ENCODE results near the gene SLC5A9.
"Not testable (repeated sequence)": the region's sequence is repeated elsewhere in the genome, so short reads cannot be mapped to it uniquely, and the experiment has no call there.

The SLC5A9 gene

DNA sequence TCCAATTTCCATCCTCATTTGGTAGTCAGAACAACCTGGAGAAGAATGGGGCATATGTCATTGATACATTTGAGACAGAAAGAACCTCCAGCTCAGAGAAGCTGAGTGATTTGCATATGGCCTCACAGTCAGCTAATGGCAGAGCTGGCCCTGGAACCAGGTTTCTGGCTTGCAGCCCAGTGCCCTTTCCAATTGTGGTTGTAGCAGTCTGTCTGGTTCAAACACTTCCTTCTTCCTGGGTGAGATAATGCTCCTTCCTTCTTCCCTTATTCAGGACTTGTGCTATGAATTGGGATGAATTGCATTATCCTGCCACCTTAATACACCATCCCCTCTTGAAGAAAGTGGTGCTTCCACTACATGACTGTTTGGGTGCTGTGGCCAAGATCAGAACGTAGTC is 24.2 kb downstream of the SLC5A9 start:
- no peak for FAIRE-seq

DNA sequence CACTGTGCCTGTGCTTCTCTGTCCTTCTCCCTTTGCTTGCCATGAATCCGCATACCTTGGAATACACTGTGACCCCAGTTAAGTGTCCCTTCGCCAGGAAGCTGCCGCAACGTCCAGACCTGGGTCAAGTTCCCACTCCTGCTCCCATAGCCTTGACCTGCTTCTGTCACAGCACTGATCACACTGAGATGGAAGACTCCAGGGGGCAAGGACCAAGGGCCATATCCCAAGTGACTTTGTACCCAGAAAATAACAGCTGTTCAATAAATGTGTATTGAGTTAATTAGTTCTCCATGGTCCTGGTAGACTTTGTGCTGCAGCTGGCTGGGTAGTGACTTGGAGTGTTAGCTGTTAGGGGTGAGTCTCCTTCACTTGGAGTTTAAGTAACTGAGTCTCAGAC is 25.8 kb downstream of the SLC5A9 start:
- no peak for FAIRE-seq

DNA sequence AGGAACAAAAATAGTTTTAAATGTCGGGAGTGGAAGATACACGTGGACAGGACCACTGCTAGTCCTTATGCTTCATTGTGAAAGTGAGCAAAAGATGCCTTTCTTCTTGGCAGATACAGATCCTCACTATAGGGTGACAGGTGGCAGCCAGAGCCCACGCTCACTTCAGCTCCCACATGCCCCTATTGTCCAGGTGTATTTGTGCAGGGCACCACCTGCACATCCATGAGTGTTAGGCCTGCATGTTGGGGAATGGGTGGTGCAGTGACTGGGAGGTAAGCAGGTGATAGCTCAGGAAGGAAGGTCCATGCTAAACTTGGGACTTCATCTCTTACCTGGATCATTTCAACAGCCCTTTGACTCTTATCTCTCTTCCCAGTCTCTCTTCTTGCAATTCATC is 27.4 kb downstream of the SLC5A9 start:
- FAIRE-seq: no peak

DNA sequence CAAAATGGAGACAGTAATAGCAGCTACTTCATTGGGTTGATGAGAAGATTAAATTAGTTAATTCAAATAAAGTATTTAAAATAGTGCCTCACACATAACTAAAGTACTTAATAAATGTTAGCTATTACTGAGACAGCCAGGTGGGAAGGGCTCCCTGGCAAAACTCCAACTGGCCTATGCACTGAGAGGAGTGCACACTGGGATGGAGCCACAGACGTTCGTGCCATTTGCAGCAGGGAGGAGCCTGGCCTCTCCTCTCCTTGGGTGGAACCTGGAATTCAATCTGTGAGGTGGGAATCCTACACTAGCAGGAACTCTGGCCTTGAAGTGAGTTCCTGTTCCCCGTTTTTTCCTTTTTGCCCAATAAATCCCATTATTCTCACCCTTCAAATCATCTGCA is 28.1 kb downstream of the SLC5A9 start:
- FAIRE-seq: no peak

DNA sequence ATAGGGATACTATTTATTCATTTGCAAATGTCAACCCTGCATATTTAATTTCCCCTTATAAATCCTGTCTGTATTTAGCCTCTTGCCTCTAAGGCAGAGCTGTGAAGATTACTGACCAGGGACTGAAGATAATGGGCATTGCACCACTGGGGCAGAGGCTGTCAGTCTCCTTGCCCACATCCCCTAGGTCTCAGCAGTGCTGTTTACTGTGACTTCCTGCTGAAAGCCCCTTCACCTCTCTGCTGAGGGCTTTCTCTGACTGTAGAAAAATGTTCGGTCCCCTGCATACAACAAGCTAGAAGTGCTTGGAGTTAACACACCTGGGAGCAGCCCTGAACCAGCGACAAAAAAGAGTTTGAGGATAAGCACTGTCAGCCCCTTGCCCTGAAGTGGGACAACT is 28.8 kb downstream of the SLC5A9 start:
- FAIRE-seq: no peak

DNA sequence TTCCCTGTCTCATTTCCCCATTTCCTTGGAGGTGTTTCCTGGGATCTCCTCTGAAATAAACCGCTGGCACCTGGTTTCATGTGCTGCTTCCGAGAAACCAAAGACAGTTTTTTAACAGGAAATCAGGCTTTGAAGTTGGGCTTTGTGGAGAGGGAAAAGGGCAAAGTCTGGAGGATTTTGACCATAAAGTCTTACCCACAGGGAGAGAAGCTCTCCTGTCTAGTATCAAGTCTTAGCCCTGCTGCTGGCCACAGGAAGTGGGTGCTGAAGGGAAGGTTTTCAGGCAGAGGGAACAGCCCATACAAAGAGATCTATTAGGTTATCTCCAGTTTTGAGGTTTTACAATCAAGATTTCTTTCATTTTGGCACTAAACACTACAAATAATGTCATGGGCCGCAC is 29.3 kb downstream of the SLC5A9 start:
- FAIRE-seq: no peak

DNA sequence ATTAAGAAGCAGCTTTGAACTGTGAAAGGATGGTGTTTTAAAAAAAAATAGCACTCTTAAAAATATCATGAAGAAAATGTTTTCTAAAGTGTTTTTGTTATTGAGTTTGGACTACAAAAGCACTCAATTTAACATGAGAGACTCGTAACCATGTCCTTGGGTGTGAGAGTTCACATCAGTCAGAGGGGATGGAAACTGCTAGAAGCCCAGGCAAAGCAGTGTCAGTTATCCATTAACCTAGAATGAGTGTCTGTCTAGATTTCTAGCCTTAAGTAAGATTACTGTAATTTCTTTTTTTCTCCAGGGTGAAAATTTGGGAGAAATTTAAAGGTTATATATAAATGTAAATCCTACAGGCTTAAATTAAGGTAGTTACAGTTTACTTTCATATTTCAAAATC is 31.7 kb downstream of the SLC5A9 start:
- FAIRE-seq: no peak

DNA sequence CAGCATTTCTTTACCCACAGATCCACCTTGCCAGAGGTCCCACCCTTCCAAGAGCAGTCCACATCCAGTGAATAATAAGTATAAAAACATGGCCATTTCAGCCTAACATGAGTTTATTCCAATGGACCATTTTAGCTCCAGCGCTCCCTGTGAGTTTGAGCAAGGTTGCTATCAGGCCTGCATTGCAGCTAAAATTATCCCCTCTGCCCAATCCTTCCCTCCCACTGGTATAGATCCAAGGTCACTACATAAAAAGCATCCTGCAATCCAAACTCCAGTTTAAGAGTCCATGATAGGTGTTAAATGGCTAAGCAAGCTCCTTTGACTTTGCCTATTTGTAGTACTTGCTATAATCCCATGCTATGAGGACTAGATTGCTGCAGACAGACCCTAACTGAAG is 35.6 kb downstream of the SLC5A9 start:
- no peak for FAIRE-seq

DNA sequence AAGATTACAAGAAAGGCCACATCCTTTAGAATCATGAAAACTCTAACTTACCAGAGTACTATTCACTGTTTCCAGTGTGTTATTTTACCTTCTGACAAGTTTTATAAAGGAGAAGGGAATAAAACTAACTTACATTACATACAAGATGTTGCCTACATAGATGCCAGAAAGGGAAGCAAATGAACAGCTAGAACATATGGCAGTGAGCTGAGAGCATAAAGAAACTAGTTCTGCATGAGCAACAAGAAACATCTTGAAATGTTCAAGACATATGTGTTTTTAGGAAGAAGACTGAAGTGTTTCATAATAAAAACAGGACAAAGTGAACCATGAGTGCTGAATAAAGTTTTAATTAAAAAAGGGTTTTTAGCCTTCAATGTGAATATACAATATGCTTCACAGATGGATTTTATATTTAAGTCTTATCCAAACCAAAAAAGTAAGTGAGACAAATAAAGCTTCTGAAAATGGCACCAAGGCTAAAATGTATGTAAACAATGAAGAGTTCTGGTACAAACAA is 39.4 kb downstream of the SLC5A9 start:
- no peak for FAIRE-seq

DNA sequence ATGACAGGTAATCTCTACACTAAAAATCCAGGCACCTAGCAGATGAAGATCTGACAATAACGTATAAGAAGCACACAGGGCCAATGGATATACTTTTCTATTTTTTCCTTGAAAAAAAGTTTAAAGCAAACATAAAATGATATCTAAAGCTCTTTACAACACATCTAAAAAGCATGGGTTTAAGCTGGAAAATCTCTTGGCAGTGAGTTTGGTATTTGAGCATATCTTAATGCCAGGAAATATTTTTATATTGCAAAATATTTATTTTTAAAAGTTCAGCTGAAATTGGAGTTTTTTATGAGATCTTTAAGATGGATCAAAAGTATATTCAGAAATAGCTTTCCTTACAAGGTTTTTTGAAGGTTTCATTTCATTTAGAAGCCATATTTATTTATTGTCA is 40.5 kb downstream of the SLC5A9 start:
- FAIRE-seq: no peak

DNA sequence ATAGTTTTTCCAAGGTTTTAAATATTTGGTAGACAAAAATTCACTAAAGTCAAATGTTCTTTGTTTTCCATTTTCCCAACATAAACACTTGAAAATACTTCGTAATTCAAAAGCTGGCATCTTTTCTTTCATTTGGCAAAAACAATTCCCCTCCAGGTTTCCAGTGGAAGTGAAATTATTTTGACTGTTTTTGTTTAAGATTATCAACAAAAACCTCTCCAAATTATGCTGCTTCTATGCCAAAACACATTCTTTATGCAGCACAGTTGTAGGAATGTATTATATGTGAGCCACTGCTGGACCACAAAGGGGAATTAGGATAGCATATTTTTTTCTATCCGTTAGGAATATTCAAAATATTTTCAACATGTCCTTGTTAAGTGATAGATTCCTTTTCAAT is 44.1 kb downstream of the SLC5A9 start:
- no peak for FAIRE-seq

DNA sequence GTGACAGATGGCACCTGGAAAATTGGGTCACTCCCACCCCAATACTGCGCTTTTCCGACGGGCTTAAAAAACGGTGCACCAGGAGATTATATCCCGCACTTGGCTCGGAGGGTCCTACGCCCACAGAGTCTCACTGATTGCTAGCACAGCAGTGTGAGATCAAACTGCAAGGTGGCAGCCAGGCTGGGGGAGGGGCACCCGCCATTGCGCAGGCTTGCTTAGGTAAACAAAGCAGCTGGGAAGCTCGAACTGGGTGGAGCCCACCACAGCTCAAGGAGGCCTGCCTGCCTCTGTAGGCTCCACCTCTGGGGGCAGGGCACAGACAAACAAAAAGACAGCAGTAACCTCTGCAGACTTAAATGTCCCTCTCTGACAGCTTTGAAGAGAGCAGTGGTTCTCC is 54.9 kb downstream of the SLC5A9 start:
- FAIRE-seq: not testable (repeated sequence)

DNA sequence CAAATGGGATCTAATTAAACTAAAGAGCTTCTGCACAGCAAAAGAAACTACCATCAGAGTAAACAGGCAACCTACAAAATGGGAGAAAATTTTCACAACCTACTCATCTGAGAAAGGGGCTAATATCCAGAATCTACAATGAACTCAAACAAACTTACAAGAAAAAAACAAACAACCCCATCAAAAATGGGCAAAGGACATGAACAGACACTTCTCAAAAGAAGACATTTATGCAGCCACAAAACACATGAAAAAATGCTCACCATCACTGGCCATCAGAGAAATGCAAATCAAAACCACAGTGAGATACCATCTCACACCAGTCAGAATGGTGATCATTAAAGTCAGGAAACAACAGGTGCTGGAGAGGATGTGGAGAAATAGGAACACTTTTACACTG is 59.8 kb downstream of the SLC5A9 start:
- not testable (repeated sequence) for FAIRE-seq

DNA sequence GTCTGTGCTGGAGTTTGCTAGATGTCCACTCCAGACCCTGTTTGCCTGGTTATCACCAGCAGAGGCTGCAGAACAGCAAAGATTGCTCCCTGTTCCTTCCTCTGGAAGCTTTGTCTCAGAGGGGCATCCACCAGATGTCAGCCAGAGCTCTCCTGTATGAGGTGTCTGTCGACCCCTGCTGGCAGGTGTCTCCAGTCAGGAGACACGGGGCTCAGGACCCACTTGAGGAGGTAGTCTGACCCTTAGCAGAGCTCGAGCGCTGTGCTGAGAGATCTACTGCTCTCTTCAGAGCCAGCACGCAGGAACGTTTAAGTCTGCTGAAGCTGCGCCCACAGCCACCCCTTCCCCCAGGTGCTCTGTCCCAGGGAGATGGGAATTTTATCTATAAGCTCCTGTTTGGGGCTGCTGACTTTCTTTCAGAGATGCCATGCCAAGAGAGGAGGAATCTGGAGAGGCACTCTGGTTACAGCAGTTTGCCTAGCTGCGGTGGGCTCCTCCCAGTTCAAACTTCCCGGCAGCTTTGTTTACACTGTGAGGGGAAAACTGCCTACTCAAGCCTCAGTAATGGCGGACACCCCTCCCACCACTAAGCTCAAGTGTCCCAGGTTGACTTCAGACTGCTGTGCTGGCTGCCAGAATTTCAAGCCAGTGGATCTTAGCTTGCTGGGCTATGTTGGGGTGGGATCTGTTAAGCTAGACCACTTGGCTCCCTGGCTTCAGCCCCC is 62.3 kb downstream of the SLC5A9 start:
- not testable (repeated sequence) for FAIRE-seq

DNA sequence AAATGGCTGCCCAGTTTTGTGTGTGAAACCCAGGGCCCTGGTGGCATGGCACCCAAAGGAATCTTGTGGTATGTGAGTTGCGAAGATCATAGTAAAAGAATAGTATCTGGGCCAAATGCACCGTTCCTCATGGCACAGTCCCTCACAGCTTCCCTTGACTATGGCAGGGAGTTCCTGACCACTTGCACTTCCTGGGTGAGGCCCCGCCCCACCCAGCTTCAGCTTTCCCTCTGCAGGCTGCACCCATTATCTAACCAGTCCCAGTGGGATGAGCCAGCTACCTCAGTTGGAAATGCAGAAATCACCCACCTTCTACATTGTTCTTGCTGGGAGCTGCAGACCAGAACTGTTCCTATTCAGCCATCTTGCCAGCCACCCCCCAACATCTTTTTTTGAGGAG is 63.0 kb downstream of the SLC5A9 start:
- FAIRE-seq: no peak

DNA sequence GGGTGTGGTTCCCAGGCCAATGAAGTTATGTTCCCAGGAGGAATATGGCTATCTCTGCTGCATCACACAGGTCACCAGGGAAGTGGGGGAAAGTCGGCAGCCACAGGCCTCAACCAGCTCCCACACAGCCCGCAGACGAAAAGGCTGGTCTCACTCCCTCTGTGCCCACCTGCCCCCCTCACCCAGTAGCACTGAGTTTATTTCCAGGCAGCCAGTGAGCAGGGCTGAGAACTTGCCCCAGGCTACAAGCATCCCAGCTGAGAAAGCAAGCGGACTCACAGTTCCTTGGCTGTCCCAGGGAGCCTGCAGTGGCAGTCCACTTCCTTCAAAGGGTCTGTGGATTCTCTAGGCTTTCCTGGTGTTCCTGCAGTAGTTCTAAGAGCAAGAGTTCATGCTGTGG is 68.9 kb downstream of the SLC5A9 start:
- FAIRE-seq: no peak

DNA sequence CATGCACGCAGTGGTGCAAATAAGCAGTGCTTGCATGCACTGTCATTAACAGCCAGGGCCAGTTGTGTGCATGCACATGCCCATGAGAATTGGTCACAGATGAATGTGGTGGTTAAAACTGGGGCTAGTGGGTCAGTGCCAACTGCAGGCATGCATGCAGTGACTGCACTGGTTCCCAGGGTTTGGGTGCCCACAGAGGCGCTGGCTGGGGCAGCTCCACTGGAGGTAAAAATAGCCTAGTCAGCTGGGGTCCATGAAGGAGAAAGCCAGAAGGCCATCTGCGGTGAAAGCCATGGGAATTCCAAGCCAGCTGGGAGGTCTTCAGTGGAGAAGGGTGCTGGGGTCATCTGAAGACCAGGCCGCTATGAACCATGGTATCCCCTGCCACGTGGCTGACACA is 70.2 kb downstream of the SLC5A9 start:
- FAIRE-seq: no peak

DNA sequence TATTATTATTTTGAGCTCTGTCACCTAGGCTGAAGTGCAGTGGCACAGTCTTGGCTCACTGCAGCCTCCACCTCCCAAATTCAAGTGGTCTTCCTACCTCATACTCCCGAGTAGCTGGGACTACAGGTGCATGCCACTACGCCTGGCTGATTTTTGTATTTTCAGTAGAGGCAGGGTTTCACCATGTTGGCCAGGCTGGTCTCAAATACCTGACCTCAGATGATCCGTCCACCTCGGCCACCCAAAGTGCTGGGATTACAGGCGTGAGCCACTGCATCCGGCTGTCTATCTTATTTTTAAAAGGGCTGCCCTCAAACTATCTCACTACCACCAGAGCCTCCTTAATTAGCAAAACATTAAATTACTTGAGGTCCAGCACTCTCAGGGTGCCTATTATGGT is 71.6 kb downstream of the SLC5A9 start:
- not testable (repeated sequence) for FAIRE-seq

DNA sequence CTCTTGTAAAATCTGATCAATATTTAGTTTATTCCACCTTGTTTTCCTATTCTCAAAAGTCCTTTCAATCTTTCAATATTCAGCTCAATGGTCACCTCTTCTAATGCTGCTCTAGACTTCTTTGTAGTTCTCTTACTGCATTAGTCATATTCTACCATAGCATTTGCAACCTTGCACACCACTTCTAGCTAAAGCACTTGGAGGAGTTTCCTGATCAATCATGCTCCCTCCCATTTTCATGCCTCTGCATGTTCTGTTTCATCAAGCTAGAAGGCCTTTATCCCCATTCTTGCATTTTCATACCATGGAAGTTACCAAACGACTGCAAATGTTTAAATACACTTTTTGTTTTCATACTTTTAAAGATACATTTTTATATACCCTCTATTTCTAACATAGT is 72.1 kb downstream of the SLC5A9 start:
- FAIRE-seq: no peak

Measured in G401.6 (cell line).